GM19324 (cell line): Measurements from ENCODE around the gene FALEC.

ENCODE experiments used
- ATAC-seq: cut with Tn5 transposase; IDR thresholded peaks from one replicate; pipeline ENCODE4 v1.9.1; 2021; ENCODE audit warnings: mild to moderate bottlenecking, moderate library complexity; ENCODE audit not compliant: unreplicated experiment, low FRiP score

Gene FALEC

DNA sequence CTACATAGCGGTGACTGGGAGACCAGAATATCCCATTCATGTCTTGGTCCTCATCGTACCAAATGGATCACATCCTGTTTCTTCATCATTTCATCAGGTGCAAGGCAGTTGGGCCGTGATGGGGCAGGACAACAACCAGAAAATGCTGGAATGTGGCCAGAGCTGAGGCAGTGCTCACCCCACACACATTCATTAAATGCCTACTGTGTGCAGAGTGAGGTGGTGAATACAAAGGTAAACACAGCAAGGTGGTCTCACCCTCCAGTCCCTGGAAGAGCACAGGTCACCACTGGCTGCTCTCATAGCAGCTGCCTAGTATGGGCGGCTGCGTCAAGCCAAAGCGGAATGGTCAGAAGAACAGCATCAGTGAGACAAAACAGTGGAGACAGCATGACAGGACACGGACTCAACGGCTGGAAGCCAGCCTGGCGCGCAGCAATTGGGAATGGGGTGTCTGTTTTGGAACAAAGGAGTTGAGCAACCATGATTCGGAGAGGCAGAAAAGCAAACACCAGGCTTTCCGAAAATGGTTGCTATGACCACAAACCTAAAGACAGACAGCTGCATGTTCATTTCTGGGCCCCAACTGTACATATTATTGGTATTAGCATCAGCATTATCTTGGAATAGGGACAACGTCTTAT, 28.1 kb downstream of the FALEC start:
- ATAC-seq: no peak

DNA sequence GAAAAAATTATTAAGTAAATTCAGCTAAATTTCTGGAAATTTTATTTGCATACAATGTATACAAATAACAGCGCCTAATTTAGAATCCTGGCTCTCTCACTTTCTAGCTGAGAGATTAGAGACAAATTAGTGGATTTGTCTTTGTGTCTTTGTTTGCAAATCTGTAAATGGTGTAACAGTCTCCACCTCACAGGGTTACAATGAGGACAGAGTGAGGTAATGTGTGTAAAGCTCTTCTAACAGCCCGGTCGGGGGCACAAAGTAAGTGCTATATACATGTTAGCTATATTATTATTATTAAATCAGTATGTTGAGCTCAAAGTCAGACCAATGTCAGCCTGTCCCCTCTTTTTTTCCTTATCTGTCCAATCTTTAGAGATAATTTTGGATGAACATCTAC, 28.7 kb downstream of the FALEC start:
- ATAC-seq: no peak

DNA sequence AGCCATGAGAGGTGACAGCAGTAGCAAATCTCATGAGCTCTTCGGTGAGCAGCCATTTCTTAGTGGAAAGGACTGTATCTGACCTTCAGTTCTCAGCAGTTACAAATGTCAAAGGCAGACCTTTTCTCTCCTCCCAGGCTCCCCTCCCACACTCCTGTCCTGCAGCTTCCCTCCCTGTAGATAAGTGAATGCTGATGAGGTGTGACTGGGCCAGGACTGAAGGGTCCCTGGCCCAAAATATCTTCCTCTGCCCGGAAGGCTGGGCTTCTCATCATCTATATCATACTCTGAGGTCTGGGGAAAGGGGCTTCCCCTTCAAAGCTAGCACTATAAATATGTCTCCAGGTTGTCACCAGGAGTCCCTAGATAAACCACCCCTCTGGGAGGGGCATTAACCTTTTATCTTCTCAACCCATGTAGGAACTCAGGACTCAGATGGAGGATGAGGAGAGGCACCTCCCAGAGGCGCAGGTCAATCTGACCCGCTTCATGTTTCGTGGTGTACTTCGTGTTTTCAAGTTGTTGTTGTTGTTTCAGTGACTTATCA, 30.0 kb downstream of the FALEC start:
- no peak for ATAC-seq

DNA sequence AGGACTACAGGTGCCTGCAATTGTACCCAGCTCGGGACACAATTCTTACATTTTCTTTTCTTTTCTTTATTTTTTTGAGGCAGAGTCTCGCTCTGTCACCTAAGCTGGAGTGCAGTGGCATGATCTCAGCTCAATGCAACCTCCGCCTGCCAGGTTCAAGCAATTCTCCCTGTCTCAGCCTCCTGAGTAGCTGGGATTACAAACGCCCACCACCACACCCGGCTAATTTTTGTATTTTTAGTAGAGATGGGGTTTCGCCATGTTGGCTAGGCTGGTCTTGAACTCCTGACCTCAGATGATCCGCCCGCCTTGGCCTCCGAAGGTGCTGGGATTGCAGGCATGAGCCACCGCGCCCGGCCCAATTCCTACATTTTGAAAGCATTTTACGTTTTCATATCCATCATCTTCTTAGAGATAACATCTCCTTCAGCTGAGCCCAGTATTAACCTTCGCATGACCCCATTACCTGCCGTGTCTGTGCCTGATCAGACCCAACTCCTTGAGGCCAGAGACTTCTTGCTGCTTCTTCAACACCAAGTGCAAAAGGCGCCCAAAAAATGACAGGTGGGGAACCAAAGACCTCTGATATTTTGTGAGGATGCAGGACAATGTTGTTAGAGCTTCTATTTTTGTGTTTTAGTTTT, 30.9 kb downstream of the FALEC start:
- ATAC-seq: no peak

DNA sequence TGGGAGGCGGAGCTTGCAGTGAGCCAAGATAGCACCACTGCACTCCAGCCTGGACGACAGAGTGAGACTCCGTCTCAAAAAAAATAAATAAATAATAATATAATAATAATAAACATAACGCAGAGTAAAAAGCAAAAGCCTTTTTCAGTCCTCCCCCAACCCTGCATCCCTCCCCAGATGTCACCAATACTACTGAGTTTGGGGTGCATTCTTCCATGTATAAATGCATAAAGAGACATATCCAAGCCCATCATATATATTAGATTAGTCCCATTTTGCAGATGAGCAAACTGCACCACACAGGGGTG, 32.7 kb downstream of the FALEC start:
- ATAC-seq: no peak

DNA sequence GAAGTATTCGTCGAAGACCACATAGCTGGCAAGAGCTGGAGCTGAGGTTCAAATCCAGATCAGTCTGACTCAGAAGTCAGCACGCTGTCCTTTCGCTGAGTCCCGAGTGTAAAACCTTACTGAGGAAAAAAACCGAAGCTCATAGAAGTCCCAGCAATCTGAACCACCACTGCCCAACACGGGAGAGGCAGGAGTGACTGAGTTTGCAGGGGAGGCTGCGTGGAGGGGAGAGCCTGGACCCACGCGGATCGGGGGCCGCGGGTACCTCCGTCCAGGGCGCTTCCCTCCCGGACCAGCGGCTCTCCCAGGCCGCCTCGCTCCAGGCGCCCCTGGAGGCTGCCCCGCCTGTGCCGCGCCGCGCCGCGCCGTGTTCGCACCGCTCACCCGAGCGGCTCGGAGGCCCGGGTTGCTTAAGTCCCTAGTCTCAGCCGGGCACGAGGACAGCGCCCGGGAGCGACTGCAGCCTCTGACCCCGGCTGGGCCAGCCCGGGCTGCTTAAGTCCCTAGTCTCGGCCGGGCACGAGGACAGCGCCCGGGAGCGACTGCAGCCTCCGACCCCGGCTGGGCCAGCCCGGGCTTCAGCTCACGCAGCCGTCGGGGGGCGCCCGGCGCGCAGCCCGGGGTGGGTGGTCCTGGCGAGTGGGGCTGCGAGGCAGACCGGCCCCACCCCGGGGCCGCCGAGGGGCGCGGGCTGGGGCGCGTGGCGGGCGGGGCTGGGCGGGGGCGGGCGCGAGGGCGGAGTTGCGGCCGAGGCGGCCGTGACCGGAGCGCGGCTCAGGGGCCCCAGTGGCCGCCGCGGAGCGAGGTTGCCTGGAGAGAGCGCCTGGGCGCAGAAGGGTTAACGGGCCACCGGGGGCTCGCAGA, 33.3 kb downstream of the FALEC start, which contains the start of gene ADAMTSL4:
Gene ADAMTSL4, plus strand, starts transcription at position 777 of the 864 bp plus-strand sequence. CDS start 2,881 bp downstream, outside the sequence.
- no peak for ATAC-seq

DNA sequence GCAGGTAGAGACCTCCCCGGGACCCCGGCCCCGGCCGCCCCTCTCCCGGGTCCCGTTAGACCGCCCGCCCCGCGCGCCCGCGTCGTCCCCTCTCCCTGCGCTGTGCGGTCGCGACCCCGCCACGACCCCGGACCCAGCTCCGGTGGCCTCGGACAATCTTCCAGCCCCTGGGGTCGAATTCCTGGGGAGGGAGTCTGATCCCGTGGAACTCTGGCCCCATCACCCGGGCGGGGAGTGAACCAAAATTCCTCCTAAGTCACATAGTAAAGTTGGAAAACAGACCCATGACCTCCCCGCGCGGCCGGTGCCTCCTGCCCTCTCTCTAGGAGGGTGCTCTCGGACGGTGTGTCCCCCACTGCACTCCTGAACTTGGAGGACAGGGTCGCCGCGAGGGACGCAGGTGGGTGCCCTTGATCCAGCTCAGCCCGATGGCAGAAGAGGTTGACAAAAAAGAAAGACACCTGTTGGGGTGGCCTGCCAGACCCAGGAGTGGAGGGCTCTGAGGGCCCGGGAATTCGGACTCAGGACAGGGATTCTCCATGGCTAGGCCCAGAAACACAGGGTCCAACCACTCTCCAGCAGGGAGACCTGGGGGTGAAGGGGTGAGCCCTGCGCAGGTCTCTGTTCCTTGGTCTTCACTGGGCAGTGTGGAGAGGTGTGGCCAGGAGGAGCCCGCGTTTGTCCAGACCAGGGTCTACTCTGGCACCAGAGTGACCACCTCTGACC, 34.1 kb downstream of the FALEC start:
- ATAC-seq: no peak

DNA sequence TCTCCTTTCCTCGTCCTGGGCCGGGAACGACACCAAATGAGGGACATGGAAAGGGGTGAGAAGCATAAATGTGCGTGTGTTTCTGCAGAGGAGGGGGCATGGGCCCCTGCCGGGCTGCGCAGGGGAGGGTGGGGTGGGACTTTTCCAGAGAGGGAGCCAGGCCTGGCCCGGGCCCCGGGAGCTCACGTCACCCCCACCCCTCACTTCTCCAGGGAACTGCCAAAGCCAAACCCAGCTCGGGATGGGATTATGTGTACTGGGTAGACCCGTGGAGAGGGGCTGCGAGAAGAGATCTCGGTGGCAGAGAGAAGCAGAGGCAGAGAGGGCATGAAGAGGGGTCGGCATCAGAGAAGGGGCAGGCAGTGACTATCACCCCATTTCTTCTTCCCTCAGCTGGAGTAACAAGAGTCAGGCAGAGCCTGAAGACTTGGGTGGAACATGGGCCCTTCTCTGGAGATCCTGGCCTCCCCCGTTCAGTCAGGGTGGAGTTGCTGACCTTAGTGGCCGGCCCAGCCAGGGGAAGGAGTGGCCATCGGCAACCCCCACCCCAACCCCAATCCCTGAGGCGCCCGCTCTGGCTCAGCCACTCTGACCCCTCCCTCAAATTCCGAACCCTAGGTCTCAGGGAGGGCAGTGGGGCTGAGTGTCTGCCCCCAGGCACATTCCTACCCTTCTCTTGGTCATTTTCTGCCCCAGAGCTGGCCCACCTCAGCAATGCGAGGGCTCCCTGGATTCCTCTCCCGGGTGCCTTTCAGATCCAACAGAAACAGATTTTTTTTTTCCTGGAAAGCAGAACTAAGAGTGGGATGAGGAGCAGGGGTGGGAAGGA, 34.9 kb downstream of the FALEC start:
- no peak for ATAC-seq

DNA sequence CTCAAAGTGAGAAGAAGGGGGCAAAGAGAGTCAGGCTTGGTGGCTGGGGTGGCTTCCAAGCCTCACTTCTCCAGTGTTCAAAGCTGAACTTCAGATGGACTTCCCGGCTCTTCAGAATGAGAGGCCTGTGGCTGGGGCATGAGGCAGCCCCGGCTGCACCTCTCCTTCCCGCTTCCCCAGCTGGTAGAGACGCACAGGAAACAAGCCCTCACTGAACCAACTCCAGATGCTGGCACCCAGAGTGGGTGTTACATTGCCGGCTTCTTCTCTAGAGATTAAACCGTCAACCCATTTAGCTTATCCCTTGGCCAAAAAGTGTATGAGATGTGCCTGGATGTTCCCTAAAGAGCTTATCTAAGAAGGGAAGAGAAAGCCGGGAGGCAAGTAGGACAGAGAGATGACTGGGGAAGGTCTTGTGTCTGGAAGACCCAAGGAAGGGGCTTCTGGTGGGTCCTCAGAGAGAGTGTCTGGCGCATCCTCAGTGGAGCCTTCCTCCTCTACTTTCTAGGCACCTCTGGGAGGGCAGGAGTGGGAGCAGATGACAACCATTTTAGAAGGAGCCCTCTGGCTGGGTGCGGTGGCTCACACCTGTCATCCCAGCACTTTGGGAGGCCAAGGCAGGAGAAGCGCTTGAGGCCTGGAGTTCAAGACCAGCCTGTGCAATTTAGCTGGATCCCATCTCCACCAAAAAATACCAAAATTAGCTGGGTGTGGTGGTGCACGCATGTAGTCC, 35.7 kb downstream of the FALEC start:
- ATAC-seq: no peak

DNA sequence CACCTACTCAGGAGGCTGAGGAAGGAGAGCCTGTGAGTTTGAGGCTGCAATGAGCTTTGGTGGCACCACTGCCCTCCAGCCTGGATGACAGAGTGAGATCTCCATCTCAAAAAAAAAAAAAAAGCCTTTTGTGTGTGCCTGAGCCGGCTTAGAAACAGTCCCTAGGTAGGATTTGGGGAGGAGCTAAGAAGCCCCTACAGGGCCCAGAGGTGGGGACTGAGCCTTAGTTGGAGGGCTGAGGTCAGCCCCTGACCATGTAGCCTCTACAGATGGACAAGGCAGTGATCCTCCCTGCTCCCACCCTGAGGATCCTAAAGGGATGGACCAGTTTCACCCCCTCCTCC, 36.2 kb downstream of the FALEC start:
- no peak for ATAC-seq

DNA sequence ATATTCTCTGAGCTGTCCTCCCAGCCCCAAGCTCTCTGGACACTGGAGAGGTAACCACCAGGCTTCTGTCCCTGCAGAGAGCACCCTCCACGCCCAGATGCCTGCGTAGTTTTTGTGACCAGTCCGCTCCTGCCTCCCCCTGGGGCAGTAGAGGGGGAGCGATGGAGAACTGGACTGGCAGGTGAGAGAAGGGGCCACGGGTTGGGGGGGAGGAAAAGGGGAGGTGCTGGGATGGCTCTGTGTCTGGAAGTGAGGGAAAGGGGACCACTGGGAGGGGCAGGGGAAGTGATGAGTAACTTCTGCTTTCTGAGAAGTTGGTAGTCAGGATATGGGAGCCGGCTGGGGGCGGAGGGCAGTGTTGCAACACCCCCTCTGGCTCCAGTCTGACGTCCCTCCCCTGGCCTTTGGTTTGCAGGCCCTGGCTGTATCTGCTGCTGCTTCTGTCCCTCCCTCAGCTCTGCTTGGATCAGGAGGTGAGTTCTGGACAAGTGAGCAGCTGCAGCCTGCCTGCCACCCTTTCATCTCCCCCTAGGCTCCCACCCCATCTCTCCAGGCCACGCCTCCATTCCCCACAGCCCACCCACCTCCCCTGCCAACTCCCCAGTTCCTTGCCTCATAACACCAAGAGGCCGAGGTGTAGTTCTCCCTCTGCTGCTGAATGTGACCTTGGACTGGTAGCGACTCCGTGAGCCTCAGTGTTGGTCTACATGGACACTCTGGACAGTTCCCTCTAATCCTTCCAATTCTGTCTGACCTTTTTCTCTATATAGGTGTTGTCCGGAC, 36.8 kb downstream of the FALEC start:
- no peak for ATAC-seq

DNA sequence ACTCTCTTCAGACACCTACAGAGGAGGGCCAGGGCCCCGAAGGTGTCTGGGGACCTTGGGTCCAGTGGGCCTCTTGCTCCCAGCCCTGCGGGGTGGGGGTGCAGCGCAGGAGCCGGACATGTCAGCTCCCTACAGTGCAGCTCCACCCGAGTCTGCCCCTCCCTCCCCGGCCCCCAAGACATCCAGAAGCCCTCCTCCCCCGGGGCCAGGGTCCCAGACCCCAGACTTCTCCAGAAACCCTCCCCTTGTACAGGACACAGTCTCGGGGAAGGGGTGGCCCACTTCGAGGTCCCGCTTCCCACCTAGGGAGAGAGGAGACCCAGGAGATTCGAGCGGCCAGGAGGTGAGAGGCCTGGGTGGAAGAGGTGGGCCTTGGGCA, 37.3 kb downstream of the FALEC start:
- no peak for ATAC-seq

DNA sequence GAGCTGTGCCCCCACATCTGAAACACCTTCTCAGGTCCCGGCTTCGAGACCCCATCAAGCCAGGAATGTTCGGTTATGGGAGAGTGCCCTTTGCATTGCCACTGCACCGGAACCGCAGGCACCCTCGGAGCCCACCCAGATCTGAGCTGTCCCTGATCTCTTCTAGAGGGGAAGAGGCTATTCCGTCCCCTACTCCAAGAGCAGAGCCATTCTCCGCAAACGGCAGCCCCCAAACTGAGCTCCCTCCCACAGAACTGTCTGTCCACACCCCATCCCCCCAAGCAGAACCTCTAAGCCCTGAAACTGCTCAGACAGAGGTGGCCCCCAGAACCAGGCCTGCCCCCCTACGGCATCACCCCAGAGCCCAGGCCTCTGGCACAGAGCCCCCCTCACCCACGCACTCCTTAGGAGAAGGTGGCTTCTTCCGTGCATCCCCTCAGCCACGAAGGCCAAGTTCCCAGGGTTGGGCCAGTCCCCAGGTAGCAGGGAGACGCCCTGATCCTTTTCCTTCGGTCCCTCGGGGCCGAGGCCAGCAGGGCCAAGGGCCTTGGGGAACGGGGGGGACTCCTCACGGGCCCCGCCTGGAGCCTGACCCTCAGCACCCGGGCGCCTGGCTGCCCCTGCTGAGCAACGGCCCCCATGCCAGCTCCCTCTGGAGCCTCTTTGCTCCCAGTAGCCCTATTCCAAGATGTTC, 38.0 kb downstream of the FALEC start:
- no peak for ATAC-seq

DNA sequence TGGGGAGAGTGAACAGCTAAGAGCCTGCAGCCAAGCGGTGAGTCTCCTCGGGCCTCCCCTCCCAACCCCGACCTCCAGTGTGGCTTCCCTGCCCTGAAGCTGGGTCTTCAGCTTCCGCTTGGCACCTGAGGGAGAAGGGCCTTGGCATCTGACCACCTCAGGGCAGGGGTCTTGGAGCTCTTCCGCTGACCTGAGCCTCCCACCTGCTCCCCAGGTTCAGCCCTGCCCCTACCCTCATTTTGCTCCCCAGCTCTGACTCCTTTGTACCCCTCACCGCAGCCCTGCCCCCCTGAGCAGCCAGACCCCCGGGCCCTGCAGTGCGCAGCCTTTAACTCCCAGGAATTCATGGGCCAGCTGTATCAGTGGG, 38.5 kb downstream of the FALEC start:
- ATAC-seq: no peak

DNA sequence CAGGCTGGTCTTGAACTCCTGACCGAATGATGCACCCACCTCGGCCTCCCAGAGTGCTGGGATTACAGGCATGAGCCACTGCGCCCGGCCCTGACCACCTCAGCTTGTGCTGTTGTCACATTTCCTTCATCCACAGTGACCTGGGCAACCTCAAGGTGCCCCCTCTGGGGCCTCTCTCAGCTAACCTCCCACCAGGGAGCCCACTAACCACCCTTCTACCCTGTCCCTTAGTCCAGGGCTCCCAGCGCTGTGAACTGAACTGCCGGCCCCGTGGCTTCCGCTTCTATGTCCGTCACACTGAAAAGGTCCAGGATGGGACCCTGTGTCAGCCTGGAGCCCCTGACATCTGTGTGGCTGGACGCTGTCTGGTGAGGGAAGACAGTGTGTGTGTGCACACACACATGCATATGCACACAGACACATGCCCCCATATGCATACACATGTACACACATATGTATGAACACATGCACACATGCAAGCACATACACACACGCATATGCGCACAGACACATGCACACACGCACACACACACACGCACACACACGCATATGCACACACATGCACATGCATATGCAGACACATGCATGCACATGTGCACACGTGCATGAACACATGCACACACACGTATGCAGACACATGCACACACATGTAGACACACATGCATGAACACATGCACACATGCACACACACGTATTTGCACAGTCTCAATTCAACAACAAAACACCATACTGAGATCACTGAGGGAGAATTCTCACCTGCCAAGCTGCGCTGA, 39.8 kb downstream of the FALEC start:
- ATAC-seq: no peak

DNA sequence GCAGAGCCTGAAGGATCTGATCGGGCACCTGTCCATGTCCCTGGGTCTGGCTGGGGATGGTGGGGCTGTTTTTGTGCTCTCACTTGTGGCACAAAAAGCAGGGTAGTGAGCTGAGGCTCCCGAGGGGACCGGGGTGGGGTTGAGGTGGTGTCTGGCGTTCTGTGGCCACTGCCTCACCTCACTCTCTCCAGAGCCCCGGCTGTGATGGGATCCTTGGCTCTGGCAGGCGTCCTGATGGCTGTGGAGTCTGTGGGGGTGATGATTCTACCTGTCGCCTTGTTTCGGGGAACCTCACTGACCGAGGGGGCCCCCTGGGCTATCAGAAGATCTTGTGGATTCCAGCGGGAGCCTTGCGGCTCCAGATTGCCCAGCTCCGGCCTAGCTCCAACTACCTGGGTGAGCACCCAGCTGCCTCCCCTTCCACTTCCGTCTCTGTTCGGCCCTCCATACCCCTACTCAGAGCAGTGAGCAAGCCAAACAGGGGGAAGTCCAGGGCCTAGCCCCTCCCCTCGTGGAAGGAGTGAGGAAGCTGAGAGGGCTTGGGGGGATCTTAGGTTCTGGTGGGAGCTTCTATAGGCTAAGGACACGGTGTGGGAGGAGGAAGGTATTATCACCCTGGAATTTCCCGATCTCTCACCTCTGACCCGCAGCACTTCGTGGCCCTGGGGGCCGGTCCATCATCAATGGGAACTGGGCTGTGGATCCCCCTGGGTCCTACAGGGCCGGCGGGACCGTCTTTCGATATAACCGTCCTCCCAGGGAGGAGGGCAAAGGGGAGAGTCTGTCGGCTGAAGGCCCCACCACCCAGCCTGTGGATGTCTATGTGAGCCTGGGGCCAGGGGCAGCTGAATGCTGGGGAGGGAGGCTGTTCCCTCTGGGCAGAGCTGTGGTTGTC, 40.7 kb downstream of the FALEC start:
- ATAC-seq: no peak
